ENCODE measurements around the gene TMEM87B. TPM values are rescaled to one million over a fixed set of nuclear protein-coding genes. Genes with fewer than 3 reads are reported as not detected.

The TMEM87B gene
- total RNA-seq, 1 experiment from 2014 or later = 14.8 TPM

DNA sequence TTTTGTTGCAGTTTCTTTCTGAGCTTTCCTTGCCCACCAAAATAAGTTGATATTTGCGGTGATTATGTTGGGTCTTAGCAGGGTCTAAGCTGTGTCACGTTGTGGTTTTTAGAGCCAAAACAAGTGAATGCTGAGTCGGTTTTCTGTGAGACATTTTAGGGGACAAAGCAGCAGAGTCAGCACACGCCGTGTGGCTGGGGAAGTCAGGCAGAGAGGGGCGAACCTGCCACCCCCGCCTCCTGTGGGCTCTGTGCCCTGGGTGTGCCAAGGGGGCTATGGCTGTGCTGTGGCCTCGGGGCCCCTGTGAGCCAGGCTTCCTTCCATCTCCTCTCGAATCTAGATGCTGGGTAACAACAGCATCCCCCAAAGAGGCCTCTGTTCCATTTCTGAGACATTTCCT, 30.8 kb upstream of the TMEM87B start:
- H3K9me2 ChIP-seq (ENCODE audit: insufficient read depth) = no peaks in the 10 kb centered on the region
- H3K36me3 ChIP-seq (ENCODE audit: control insufficient read depth in 1 of 2, insufficient read depth in 2 of 2, low read length in 2 of 2) = no peaks in the 10 kb centered on the region
- H3K27ac ChIP-seq (ENCODE audit: low read depth, low read length) = no peak overlapping the region
- H3K9ac ChIP-seq (ENCODE audit: low read length) = no peak overlapping the region
- H3K9me3 ChIP-seq (ENCODE audit: control insufficient read depth in 1 of 2, insufficient read depth in 1 of 2, low read depth in 1 of 2, low read length in 2 of 2) = no peaks in the 10 kb centered on the region
- H3K4me1 ChIP-seq (ENCODE audit: control insufficient read depth in 1 of 2, insufficient read depth in 2 of 2, low read length in 2 of 2) = peaks cover 13 to 17% of the 10 kb centered on the region in 2 experiments; a peak in 3 of 4 replicates
- intact Hi-C loops (cut with micrococcal nuclease) = no loop called here
- H4K20me1 ChIP-seq (ENCODE audit: insufficient read depth) = no peaks in the 10 kb centered on the region
- no peak for DNase-seq (ENCODE audit: low read depth, low spot score)
- CTCF ChIA-PET = no interaction called here
- no peak for ATAC-seq
- H3K27me3 ChIP-seq (ENCODE audit: insufficient read depth, low read length) = no peaks in the 10 kb centered on the region
- RAD21 ChIA-PET (ENCODE audit: low non-redundant PET in 1 of 2, low total read pairs in 2 of 2, uncharacterized antibody in 2 of 2, unreplicated experiment in 2 of 2) = no interaction called here
- no peak overlapping the region for H3K4me3 ChIP-seq (replicated peaks in 1 of 2; ENCODE audit: low read depth in 1 of 2, low read length in 2 of 2)
- TF ChIP-seq CBX3 (IDR thresholded peaks at IDR 0.05; ENCODE audit: low read depth) (no peak), JUND (IDR thresholded peaks at IDR 0.05) (no peak), POLR2A (IDR thresholded peaks at IDR 0.05; ENCODE audit: borderline replicate concordance, extremely low read depth, insufficient read depth, insufficient read length) (no peak), EGR1 (IDR thresholded peaks at IDR 0.05; ENCODE audit: low read depth) (no peak), SIN3A (IDR thresholded peaks at IDR 0.05; ENCODE audit: low read depth) (no peak), YY1 (IDR thresholded peaks at IDR 0.05; ENCODE audit: extremely low read depth, insufficient replicate concordance, low read depth, low read length) (no peak), FOSL1 (IDR thresholded peaks at IDR 0.05; ENCODE audit: low read depth) (no peak), RAD21 (IDR thresholded peaks at IDR 0.05; ENCODE audit: low read depth) (no peak), POLR2AphosphoS5 (IDR thresholded peaks at IDR 0.05; ENCODE audit: low read depth, low read length) (no peak), EZH2phosphoT487 (IDR thresholded peaks at IDR 0.05; ENCODE audit: borderline replicate concordance) (no peak), SRF (IDR thresholded peaks at IDR 0.05; ENCODE audit: low read depth) (no peak)
- TF ChIP-seq, protein P1, sequence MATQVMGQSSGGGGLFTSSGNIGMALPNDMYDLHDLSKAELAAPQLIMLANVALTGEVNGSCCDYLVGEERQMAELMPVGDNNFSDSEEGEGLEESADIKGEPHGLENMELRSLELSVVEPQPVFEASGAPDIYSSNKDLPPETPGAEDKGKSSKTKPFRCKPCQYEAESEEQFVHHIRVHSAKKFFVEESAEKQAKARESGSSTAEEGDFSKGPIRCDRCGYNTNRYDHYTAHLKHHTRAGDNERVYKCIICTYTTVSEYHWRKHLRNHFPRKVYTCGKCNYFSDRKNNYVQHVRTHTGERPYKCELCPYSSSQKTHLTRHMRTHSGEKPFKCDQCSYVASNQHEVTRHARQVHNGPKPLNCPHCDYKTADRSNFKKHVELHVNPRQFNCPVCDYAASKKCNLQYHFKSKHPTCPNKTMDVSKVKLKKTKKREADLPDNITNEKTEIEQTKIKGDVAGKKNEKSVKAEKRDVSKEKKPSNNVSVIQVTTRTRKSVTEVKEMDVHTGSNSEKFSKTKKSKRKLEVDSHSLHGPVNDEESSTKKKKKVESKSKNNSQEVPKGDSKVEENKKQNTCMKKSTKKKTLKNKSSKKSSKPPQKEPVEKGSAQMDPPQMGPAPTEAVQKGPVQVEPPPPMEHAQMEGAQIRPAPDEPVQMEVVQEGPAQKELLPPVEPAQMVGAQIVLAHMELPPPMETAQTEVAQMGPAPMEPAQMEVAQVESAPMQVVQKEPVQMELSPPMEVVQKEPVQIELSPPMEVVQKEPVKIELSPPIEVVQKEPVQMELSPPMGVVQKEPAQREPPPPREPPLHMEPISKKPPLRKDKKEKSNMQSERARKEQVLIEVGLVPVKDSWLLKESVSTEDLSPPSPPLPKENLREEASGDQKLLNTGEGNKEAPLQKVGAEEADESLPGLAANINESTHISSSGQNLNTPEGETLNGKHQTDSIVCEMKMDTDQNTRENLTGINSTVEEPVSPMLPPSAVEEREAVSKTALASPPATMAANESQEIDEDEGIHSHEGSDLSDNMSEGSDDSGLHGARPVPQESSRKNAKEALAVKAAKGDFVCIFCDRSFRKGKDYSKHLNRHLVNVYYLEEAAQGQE (IDR thresholded peaks at IDR 0.05; ENCODE audit: low read depth) = no peak
- TF ChIP-seq, protein P2, sequence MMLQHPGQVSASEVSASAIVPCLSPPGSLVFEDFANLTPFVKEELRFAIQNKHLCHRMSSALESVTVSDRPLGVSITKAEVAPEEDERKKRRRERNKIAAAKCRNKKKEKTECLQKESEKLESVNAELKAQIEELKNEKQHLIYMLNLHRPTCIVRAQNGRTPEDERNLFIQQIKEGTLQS (IDR thresholded peaks at IDR 0.05) = no peak
- TF ChIP-seq, protein P3, sequence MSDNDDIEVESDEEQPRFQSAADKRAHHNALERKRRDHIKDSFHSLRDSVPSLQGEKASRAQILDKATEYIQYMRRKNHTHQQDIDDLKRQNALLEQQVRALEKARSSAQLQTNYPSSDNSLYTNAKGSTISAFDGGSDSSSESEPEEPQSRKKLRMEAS (IDR thresholded peaks at IDR 0.05) = no peak
- no TSS peak for BruUV-seq (replicated peaks)
- no peaks in the 10 kb centered on the region for H3K79me2 ChIP-seq (ENCODE audit: insufficient read depth, low read length)
- H2AFZ ChIP-seq (ENCODE audit: low read depth, low read length, poor library complexity, severe bottlenecking) = no peak overlapping the region
- H3K4me2 ChIP-seq (ENCODE audit: low read length) = no peak overlapping the region
- POLR2A ChIA-PET = no interaction called here

Measured in HCT116 (cell line).